A673 (cell line): Measurements from ENCODE around the gene SCGB1A1.

ENCODE experiments used
- CTCF ChIP-seq: fragments of 300-800, 200-600 bp; sonication (generic); conservative IDR thresholded peaks from 2 replicates; pipeline ENCODE4 v1.5.1; 2017; ENCODE audit warnings: low read depth, mild to moderate bottlenecking, antibody characterized with exemption, low read length, moderate library complexity, mixed read lengths
- EZH2 ChIP-seq: fragments of 200-600 bp; sonication (generic); IDR thresholded peaks from 2 replicates; pipeline ENCODE4 v1.6.1; 2017; ENCODE audit warnings: borderline replicate concordance, low read depth, mild to moderate bottlenecking, mixed read lengths, antibody characterized with exemption, low read length; ENCODE audit not compliant: poor library complexity, severe bottlenecking

- TF ChIP-seq CTCF (no peak), EZH2 (no peak)
Observed at GRCh38 chr11:62430425-62430824, 11.6 kb downstream of the SCGB1A1 start.
